A549 (cell line): ENCODE data around the gene MRRF. TPM values are rescaled to one million over a fixed set of nuclear protein-coding genes. Genes with fewer than 3 reads are reported as not detected.
A peak's percentile ranks its signal among the peaks of the same experiment; 100 is the strongest.

Source experiments
- ATAC-seq, 2 experiments: fragments of 200-7000 bp in 1 of 2; fragments of >200 bp in 1 of 2; cut with Nextera tagmentation in 1 of 2; cut with Tn5 transposase in 1 of 2; 3 replicates each; pipeline versions ENCODE4 v1.8.0 to v1.9.1; 2018 to 2020; ENCODE audit warnings: mild to moderate bottlenecking in 1 of 2, moderate library complexity in 1 of 2
- CTCF ChIA-PET: fragments of 300-600 bp; sonication (Branson Sonifier 250); formaldehyde crosslinking; extraction: SDS; loops from one replicate; lab custom pipeline; 2021; ENCODE audit warnings: antibody characterized with exemption, inconsistent platforms; lab: Yijun Ruan, JAX
- POLR2A ChIA-PET: fragments of 350-600 bp; formaldehyde crosslinking; extraction: SDS; loops from one replicate; lab custom pipeline; 2021; ENCODE audit warnings: antibody characterized with exemption, inconsistent platforms; lab: Yijun Ruan, JAX
- DNase-seq, 2 experiments: peaks; one replicate each; pipeline versions ENCODE4 v3.0.0 to v3.0.0-alpha.2; 2011 to 2016; ENCODE audit warnings: low read depth in 1 of 2, low spot score in 1 of 2
- FAIRE-seq: peaks from 2 replicates; lab custom pipeline; 2011; peaks lifted over from hg19 to GRCh38; lab: Jason Lieb, UNC
- H3K27ac ChIP-seq, 2 experiments: fragments of >200 bp; sonication (Bioruptor Twin); formaldehyde crosslinking; 3 replicates each; pipeline ENCODE4 v1.5.1; 2016 to 2017
- H3K4me1 ChIP-seq: fragments of >200 bp; sonication (Bioruptor Twin); formaldehyde crosslinking; 3 replicates; pipeline ENCODE4 v1.6.1; 2016
- H3K4me2 ChIP-seq: fragments of >200 bp; sonication (Bioruptor Twin); formaldehyde crosslinking; 3 replicates; pipeline ENCODE4 v1.6.1; 2016
- H3K4me3 ChIP-seq: fragments of >200 bp; sonication (Bioruptor Twin); formaldehyde crosslinking; 3 replicates; pipeline ENCODE4 v1.5.1; 2016
- H3K9me3 ChIP-seq: fragments of >200 bp; sonication (Bioruptor Twin); formaldehyde crosslinking; 3 replicates; pipeline ENCODE4 v1.6.1; 2016
- BHLHE40 ChIP-seq: IDR thresholded peaks from 2 replicates; pipeline ENCODE4 v1.6.1; 2012; ENCODE audit warnings: low read depth, low read length, inconsistent platforms
- CBX2 ChIP-seq: fragments of 200-600 bp; sonication (generic); IDR thresholded peaks from 2 replicates; pipeline ENCODE4 v1.6.1; 2016; ENCODE audit warnings: low read depth, mild to moderate bottlenecking, borderline replicate concordance
- CEBPB ChIP-seq, 2 experiments: fragments of >200 bp in 1 of 2; sonication (Bioruptor Twin) in 1 of 2; formaldehyde crosslinking in 1 of 2; IDR thresholded peaks; 2 replicates each; pipeline ENCODE4 v1.6.1; 2012 to 2016
- CHD2 ChIP-seq: fragments of 150-350 bp; IDR thresholded peaks from 2 replicates; pipeline ENCODE4 v1.6.1; 2014; ENCODE audit warnings: low read length; ENCODE audit not compliant: partially characterized antibody
- FOSL2 ChIP-seq, 2 experiments: fragments of 450-650 bp in 1 of 2; fragments of >200 bp in 1 of 2; sonication (Bioruptor Twin) in 1 of 2; formaldehyde crosslinking; IDR thresholded peaks; 2 replicates each; pipeline versions ENCODE4 v1.5.0 to v1.6.1; 2016 to 2020; ENCODE audit warnings: mild to moderate bottlenecking in 1 of 2, moderate library complexity in 1 of 2
- GATA3 ChIP-seq: IDR thresholded peaks from 2 replicates; pipeline ENCODE4 v1.6.1; 2012; ENCODE audit warnings: borderline replicate concordance
- HEYL ChIP-seq: fragments of 250-450 bp; sonication (Bioruptor Pico); IDR thresholded peaks from 2 replicates; pipeline ENCODE4 v1.8.0; 2021; ENCODE audit warnings: mild to moderate bottlenecking, moderate library complexity
- JUN ChIP-seq, 2 experiments: fragments of >200 bp; sonication (Bioruptor Twin); formaldehyde crosslinking; IDR thresholded peaks; 2 replicates in 1 of 2; 3 replicates in 1 of 2; pipeline ENCODE4 v1.6.1; 2016 to 2017
- KDM5A ChIP-seq: fragments of 200-600 bp; sonication (generic); IDR thresholded peaks from 2 replicates; pipeline ENCODE4 v1.6.1; 2016; ENCODE audit warnings: antibody characterized with exemption, mild to moderate bottlenecking
- MYC ChIP-seq: IDR thresholded peaks from 2 replicates; pipeline ENCODE4 v1.6.1; 2012; ENCODE audit warnings: mild to moderate bottlenecking, inconsistent platforms, low read length, improper control_type of control experiment, borderline replicate concordance
- NFE2L2 ChIP-seq: fragments of 150-350 bp; conservative IDR thresholded peaks from 2 replicates; pipeline ENCODE4 v1.6.1; 2014; ENCODE audit warnings: low read length
- PHF8 ChIP-seq: fragments of 200-600 bp; sonication (generic); IDR thresholded peaks from 2 replicates; pipeline ENCODE4 v1.6.1; 2016; ENCODE audit warnings: low read depth, mild to moderate bottlenecking, antibody characterized with exemption, moderate library complexity, borderline replicate concordance
- POLR2A ChIP-seq: IDR thresholded peaks from 2 replicates; pipeline ENCODE4 v1.6.1; 2012; ENCODE audit warnings: mild to moderate bottlenecking, low read length
- POLR2AphosphoS2 ChIP-seq: conservative IDR thresholded peaks from 2 replicates; pipeline ENCODE4 v1.6.1; 2012; ENCODE audit warnings: low read length, improper control_type of control experiment, inconsistent platforms
- RAD21 ChIP-seq, 2 experiments: fragments of >200 bp in 1 of 2; sonication (Bioruptor Twin) in 1 of 2; formaldehyde crosslinking in 1 of 2; IDR thresholded peaks in 1 of 2; conservative IDR thresholded peaks in 1 of 2; 2 replicates in 1 of 2; 3 replicates in 1 of 2; pipeline ENCODE4 v1.6.1; 2012 to 2018; ENCODE audit warnings: inconsistent platforms in 1 of 2
- RFX5 ChIP-seq: fragments of 450-650 bp; IDR thresholded peaks from 2 replicates; pipeline ENCODE4 v1.7.1; 2014; ENCODE audit warnings: antibody characterized with exemption, mild to moderate bottlenecking, moderate library complexity
- TFCP2L1 ChIP-seq: fragments of 250-450 bp; sonication (Bioruptor Pico); IDR thresholded peaks from 2 replicates; pipeline ENCODE4 v1.5.0; 2021; ENCODE audit warnings: mild to moderate bottlenecking
- TP53 ChIP-seq: fragments of 250-450 bp; sonication (Bioruptor Pico); IDR thresholded peaks from 2 replicates; pipeline ENCODE4 v1.5.0; 2021; ENCODE audit warnings: mild to moderate bottlenecking, moderate library complexity
- ZC3H11A ChIP-seq: fragments of 450-650 bp; IDR thresholded peaks from 2 replicates; pipeline ENCODE4 v1.6.1; 2014; ENCODE audit warnings: antibody characterized with exemption, mild to moderate bottlenecking
- ZSCAN20 ChIP-seq: fragments of 250-450 bp; sonication (Bioruptor Pico); IDR thresholded peaks from 2 replicates; pipeline ENCODE4 v1.8.0; 2022; ENCODE audit warnings: mild to moderate bottlenecking, moderate library complexity
- WGBS: methylation state at CpG from one replicate; pipeline ENCODE4 v1.1.6; 2017; ENCODE audit errors: missing lambda C conversion rate; 5-methylcytosine and 5-hydroxymethylcytosine counted together
- polyA minus RNA-seq: library from RNA; depleted of rRNA, polyadenylated mRNA; stranded (reverse); fragments of >200 nt; gene quantifications from 2 replicates; pipeline ENCODE4 v1.2.3, GENCODE V29; 2011; rRNA and poly(A)+ RNA removed
- polyA plus RNA-seq, 4 experiments: library from polyadenylated mRNA; depleted of rRNA in 3 of 4; stranded (reverse); fragments of >200 nt; fragmentation: RNase III in 1 of 4; extraction: RNeasy Plus Mini Kit Qiagen cat#74134 plus additional on column Dnase treatment in 1 of 4; gene quantifications; 2 replicates in 3 of 4; 3 replicates in 1 of 4; pipeline ENCODE4 v1.2.3, GENCODE V29; 2011 to 2017
- TF ChIP-seq, protein P1 (sequence below): IDR thresholded peaks from 2 replicates; pipeline ENCODE4 v1.6.1; 2012; ENCODE audit warnings: low read depth, borderline replicate concordance
- TF ChIP-seq, protein P2 (sequence below): IDR thresholded peaks from 2 replicates; pipeline ENCODE4 v1.6.1; 2012
- TF ChIP-seq, protein P3 (sequence below): IDR thresholded peaks from 2 replicates; pipeline ENCODE4 v1.6.1; 2012
- TF ChIP-seq, protein P4 (sequence below): fragments of 200-600 bp; sonication (generic); IDR thresholded peaks from 2 replicates; pipeline ENCODE4 v1.6.1; 2016; ENCODE audit warnings: antibody characterized with exemption, mild to moderate bottlenecking, moderate library complexity

MRRF gene, protein sequence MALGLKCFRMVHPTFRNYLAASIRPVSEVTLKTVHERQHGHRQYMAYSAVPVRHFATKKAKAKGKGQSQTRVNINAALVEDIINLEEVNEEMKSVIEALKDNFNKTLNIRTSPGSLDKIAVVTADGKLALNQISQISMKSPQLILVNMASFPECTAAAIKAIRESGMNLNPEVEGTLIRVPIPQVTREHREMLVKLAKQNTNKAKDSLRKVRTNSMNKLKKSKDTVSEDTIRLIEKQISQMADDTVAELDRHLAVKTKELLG
- polyA plus RNA-seq (2011; rRNA removed) (107 and 115 TPM in 2 replicates), polyA plus RNA-seq (2017; fragmentation: RNase III; extraction: RNeasy Plus Mini Kit Qiagen cat#74134 plus additional on column Dnase treatment) (62.5 to 71.5 TPM (median 63.6 TPM) in 3 replicates), polyA minus RNA-seq (53.4 and 80.2 TPM in 2 replicates)
- polyA plus RNA-seq (2012; cell fraction: cytosol; rRNA removed): 49.0 and 52.1 TPM in 2 replicates
- 22.6 and 38.4 TPM in 2 replicates for polyA plus RNA-seq (2012; cell fraction: nucleus; rRNA removed)

DNA sequence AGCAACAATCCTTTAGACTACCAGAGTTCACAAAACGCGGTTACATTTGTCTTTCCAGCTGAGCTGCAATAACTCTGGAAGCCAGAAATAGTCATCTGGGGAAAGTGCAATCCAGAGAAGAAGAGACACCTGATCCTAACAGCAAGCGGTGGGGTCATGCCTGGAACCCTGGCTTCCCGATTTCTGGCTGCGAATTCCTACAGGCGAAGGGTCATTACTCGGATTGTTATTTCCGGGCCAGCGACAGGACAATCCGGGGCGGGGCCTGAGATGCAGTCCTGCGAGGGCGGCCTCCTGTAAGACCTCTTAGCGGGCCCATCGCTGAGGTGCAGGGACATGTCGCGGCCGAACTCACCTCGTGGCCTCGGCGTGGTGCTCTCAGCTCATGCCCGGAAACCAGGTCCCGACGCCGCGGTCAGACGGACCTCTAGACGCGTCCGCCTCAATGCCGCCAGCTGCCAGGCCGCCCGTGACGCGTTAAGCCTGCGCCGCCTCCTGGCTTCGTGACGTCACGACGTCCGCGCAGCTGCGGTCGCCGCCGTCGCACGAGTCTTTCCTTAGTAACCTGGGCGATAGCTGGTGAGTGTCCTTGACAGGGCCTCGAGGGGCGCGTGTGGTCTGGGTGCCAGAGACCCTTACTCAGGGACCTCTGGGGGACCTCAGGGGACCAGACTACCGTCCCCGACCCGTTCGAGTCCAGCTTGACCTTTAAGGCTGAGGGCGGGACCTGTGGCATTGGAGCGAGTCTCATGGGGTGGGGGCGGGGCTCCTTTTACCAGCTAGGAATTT is at the start of gene MRRF, which contains the start of gene RBM18:
MRRF (plus strand) TSS at position 523 of the 789 bp plus-strand sequence. CDS start 6,010 bp downstream, outside the sequence.
RBM18 (minus strand) TSS at position 481 of the 789 bp plus-strand sequence. CDS start 3,348 bp downstream, outside the sequence.
- H3K9me3 ChIP-seq: no peaks in the 10 kb centered on the region
- FAIRE-seq (no peak), DNase-seq (peak; percentile 82 to 95), ATAC-seq (peak; percentile 89 to 92)
- H3K4me3 ChIP-seq: peak within 1 kb of the TSS; percentile 62
- CTCF ChIA-PET: interaction anchor here (0.5 to 5.2 kb wide), 11 partner anchors 10 to 419 kb away, joined by 3 to 28 read pairs (median 4); no protein-coding TSS in a partner anchor
- 2% methylated on average over 19 of the region's 60 CpGs for WGBS
- H3K27ac ChIP-seq: peak within 1 kb of the TSS; percentile 86 to 98
- H3K4me2 ChIP-seq: peak within 1 kb of the TSS; percentile 86
- POLR2A ChIA-PET: interaction anchor here (0.6 to 1.9 kb wide), 9 partner anchors 13 to 845 kb away, joined by 3 to 8 read pairs (median 3); no protein-coding TSS in a partner anchor
- H3K4me1 ChIP-seq: peaks cover 20% of the 10 kb centered on the region
- TF ChIP-seq, protein P1, sequence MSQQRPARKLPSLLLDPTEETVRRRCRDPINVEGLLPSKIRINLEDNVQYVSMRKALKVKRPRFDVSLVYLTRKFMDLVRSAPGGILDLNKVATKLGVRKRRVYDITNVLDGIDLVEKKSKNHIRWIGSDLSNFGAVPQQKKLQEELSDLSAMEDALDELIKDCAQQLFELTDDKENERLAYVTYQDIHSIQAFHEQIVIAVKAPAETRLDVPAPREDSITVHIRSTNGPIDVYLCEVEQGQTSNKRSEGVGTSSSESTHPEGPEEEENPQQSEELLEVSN: peak; percentile 86
- 0 out of 2 replicates have a peak, but pooled peaks have one; percentile 51 for TF ChIP-seq TFCP2L1 (CRISPR knock-in tag)
- TF ChIP-seq, protein P2, sequence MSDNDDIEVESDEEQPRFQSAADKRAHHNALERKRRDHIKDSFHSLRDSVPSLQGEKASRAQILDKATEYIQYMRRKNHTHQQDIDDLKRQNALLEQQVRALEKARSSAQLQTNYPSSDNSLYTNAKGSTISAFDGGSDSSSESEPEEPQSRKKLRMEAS: peak; percentile 97
- TF ChIP-seq ZSCAN20 (CRISPR knock-in tag): no peak
- TF ChIP-seq, protein P3, sequence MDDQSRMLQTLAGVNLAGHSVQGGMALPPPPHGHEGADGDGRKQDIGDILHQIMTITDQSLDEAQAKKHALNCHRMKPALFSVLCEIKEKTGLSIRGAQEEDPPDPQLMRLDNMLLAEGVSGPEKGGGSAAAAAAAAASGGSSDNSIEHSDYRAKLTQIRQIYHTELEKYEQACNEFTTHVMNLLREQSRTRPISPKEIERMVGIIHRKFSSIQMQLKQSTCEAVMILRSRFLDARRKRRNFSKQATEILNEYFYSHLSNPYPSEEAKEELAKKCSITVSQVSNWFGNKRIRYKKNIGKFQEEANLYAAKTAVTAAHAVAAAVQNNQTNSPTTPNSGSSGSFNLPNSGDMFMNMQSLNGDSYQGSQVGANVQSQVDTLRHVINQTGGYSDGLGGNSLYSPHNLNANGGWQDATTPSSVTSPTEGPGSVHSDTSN: peak; percentile 51; the same call in 1 of the 2 replicates
- TF ChIP-seq BHLHE40: peak; percentile 45; the same call in 1 of the 2 replicates
- peak; percentile 65 for TF ChIP-seq PHF8
- TF ChIP-seq JUN (IDR thresholded peaks at IDR 0.05): peak; percentile 38 to 88; a peak in 4 of 5 replicates
- peak; percentile 85 for TF ChIP-seq MYC
- peak; percentile 29; the same call in 1 of the 2 replicates for TF ChIP-seq KDM5A
- peak; percentile 73 for TF ChIP-seq POLR2A
- TF ChIP-seq CBX2: no peak
- TF ChIP-seq RFX5: peak; percentile 81
- TF ChIP-seq CHD2: peak; percentile 5
- TF ChIP-seq HEYL (CRISPR knock-in tag): no peak
- TF ChIP-seq FOSL2 (IDR thresholded peaks at IDR 0.05): no peak
- TF ChIP-seq FOSL2 (CRISPR knock-in tag; IDR thresholded peaks at IDR 0.05): peak; percentile 48

DNA sequence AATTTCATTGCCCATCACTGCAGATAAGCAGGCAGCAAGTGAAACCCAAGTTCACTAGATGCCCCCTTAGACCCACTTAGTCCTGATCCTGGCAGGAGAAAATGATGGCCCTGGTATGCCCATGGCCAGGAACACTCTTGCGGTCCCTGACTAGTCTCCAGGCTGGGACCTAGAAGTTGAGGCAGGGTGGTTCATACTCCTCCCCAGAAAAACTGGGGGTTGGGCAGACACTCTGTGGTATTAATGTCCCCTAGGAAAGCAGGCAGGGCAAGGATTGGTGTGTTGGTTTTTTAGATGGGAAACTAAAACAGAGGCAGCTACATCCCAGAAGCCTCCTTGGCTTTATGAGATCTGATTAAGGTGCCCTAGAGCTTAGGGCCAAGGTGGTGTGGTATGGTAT is 49.0 kb upstream of the MRRF start:
- FAIRE-seq (no peak), DNase-seq (no peak), ATAC-seq (no peak)
- Histone ChIP-seq H3K4me2 (no peak overlapping the region), H3K27ac (no peak overlapping the region), H3K9me3 (no peaks in the 10 kb centered on the region), H3K4me3 (no peak overlapping the region), H3K4me1 (peaks cover 15% of the 10 kb centered on the region; the same call in 1 of the 3 replicates)
- TF ChIP-seq RAD21 (conservative IDR thresholded peaks at IDR 0.05 in 1 of 2, IDR thresholded peaks at IDR 0.05 in 1 of 2) (no peak), GATA3 (no peak), NFE2L2 (no peak), CBX2 (no peak), CEBPB (IDR thresholded peaks at IDR 0.05) (no peak), POLR2A (no peak), KDM5A (no peak), JUN (IDR thresholded peaks at IDR 0.05) (no peak), HEYL (CRISPR knock-in tag) (no peak), TP53 (CRISPR knock-in tag) (no peak), ZC3H11A (no peak), POLR2AphosphoS2 (no peak), PHF8 (no peak)
- TF ChIP-seq, protein P2: no peak
- TF ChIP-seq, protein P4, sequence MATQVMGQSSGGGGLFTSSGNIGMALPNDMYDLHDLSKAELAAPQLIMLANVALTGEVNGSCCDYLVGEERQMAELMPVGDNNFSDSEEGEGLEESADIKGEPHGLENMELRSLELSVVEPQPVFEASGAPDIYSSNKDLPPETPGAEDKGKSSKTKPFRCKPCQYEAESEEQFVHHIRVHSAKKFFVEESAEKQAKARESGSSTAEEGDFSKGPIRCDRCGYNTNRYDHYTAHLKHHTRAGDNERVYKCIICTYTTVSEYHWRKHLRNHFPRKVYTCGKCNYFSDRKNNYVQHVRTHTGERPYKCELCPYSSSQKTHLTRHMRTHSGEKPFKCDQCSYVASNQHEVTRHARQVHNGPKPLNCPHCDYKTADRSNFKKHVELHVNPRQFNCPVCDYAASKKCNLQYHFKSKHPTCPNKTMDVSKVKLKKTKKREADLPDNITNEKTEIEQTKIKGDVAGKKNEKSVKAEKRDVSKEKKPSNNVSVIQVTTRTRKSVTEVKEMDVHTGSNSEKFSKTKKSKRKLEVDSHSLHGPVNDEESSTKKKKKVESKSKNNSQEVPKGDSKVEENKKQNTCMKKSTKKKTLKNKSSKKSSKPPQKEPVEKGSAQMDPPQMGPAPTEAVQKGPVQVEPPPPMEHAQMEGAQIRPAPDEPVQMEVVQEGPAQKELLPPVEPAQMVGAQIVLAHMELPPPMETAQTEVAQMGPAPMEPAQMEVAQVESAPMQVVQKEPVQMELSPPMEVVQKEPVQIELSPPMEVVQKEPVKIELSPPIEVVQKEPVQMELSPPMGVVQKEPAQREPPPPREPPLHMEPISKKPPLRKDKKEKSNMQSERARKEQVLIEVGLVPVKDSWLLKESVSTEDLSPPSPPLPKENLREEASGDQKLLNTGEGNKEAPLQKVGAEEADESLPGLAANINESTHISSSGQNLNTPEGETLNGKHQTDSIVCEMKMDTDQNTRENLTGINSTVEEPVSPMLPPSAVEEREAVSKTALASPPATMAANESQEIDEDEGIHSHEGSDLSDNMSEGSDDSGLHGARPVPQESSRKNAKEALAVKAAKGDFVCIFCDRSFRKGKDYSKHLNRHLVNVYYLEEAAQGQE: no peak
- TF ChIP-seq, protein P1: no peak
- WGBS: 100% methylated on average over 1 of the region's 1 CpG
- ChIA-PET CTCF (interaction anchor here (1.0 to 1.7 kb wide), 2 partner anchors 12 to 93 kb away, joined by 4 to 6 read pairs; no protein-coding TSS in a partner anchor), POLR2A (no interaction called here)
